ENCODE measurements around the gene OMD.

- TF ChIP-seq POLR2A (IDR thresholded peaks at IDR 0.05; ENCODE audit: borderline replicate concordance, extremely low read depth, insufficient read depth, insufficient read length) (no peak), SIN3A (IDR thresholded peaks at IDR 0.05; ENCODE audit: low read depth) (no peak), CTCF (IDR thresholded peaks at IDR 0.05 in 2 of 3, conservative IDR thresholded peaks at IDR 0.05 in 1 of 3; ENCODE audit: borderline replicate concordance in 1 of 3, insufficient read depth in 1 of 3, low read depth in 2 of 3, low read length in 2 of 3) (no peak), CEBPB (IDR thresholded peaks at IDR 0.05; ENCODE audit: low read depth) (no peak), ZNF274 (IDR thresholded peaks at IDR 0.05; ENCODE audit: low read depth, low read length) (no peak), EZH2 (IDR thresholded peaks at IDR 0.05) (no peak), CBX3 (IDR thresholded peaks at IDR 0.05; ENCODE audit: low read depth) (no peak), YY1 (IDR thresholded peaks at IDR 0.05; ENCODE audit: extremely low read depth, insufficient replicate concordance, low read depth, low read length) (no peak), POLR2AphosphoS5 (IDR thresholded peaks at IDR 0.05; ENCODE audit: low read depth, low read length) (no peak), JUND (IDR thresholded peaks at IDR 0.05) (no peak), RAD21 (IDR thresholded peaks at IDR 0.05; ENCODE audit: low read depth) (no peak)
- TF ChIP-seq, protein P1, sequence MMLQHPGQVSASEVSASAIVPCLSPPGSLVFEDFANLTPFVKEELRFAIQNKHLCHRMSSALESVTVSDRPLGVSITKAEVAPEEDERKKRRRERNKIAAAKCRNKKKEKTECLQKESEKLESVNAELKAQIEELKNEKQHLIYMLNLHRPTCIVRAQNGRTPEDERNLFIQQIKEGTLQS (IDR thresholded peaks at IDR 0.05), result no peak
- TF ChIP-seq, protein P2, sequence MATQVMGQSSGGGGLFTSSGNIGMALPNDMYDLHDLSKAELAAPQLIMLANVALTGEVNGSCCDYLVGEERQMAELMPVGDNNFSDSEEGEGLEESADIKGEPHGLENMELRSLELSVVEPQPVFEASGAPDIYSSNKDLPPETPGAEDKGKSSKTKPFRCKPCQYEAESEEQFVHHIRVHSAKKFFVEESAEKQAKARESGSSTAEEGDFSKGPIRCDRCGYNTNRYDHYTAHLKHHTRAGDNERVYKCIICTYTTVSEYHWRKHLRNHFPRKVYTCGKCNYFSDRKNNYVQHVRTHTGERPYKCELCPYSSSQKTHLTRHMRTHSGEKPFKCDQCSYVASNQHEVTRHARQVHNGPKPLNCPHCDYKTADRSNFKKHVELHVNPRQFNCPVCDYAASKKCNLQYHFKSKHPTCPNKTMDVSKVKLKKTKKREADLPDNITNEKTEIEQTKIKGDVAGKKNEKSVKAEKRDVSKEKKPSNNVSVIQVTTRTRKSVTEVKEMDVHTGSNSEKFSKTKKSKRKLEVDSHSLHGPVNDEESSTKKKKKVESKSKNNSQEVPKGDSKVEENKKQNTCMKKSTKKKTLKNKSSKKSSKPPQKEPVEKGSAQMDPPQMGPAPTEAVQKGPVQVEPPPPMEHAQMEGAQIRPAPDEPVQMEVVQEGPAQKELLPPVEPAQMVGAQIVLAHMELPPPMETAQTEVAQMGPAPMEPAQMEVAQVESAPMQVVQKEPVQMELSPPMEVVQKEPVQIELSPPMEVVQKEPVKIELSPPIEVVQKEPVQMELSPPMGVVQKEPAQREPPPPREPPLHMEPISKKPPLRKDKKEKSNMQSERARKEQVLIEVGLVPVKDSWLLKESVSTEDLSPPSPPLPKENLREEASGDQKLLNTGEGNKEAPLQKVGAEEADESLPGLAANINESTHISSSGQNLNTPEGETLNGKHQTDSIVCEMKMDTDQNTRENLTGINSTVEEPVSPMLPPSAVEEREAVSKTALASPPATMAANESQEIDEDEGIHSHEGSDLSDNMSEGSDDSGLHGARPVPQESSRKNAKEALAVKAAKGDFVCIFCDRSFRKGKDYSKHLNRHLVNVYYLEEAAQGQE (IDR thresholded peaks at IDR 0.05; ENCODE audit: low read depth), result no peak
- TF ChIP-seq, protein P3, sequence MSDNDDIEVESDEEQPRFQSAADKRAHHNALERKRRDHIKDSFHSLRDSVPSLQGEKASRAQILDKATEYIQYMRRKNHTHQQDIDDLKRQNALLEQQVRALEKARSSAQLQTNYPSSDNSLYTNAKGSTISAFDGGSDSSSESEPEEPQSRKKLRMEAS (IDR thresholded peaks at IDR 0.05), result no peak
These were observed 39.9 kb downstream of the OMD start for GRCh38 chr9:92384375-92384774.
